HepG2 (cell line): ENCODE results near the gene KCNIP3. TPM values are rescaled to one million over a fixed set of nuclear protein-coding genes. Genes with fewer than 3 reads are reported as not detected.
A peak's percentile ranks its signal among the peaks of the same experiment; 100 is the strongest.

ENCODE experiments used
- ATAD3A ChIP-seq: sonication (generic); formaldehyde crosslinking; IDR thresholded peaks from 2 replicates; pipeline ENCODE4 v1.4.0; 2020; ENCODE audit warnings: missing genetic modification reagents
- CEBPG ChIP-seq: IDR thresholded peaks from 2 replicates; pipeline ENCODE4 v1.6.1; 2016
- DPF2 ChIP-seq: sonication (generic); formaldehyde crosslinking; IDR thresholded peaks from 2 replicates; pipeline ENCODE4 v1.4.0; 2020; ENCODE audit warnings: mild to moderate bottlenecking, low read depth, missing genetic modification reagents, borderline replicate concordance
- DR1 ChIP-seq: sonication (generic); formaldehyde crosslinking; IDR thresholded peaks from 2 replicates; pipeline ENCODE4 v1.8.0; 2021; ENCODE audit warnings: mild to moderate bottlenecking, missing genetic modification reagents, inconsistent platforms
- FOXK2 ChIP-seq: fragments of 450-650 bp; IDR thresholded peaks from 2 replicates; pipeline ENCODE4 v1.6.1; 2016
- HNRNPLL ChIP-seq: fragments of 200-400 bp; formaldehyde crosslinking; IDR thresholded peaks from 2 replicates; pipeline ENCODE4 v1.6.1; 2017; ENCODE audit warnings: mild to moderate bottlenecking, low read depth, low read length; ENCODE audit not compliant: poor library complexity, severe bottlenecking
- IRF2 ChIP-seq: IDR thresholded peaks from 2 replicates; pipeline ENCODE4 v1.6.1; 2018; ENCODE audit warnings: missing genetic modification reagents, missing compliant biosample characterization
- MBNL3 ChIP-seq: fragments of 250-450 bp; sonication (Bioruptor Pico); conservative IDR thresholded peaks from 2 replicates; pipeline ENCODE4 v1.8.0; 2022; ENCODE audit warnings: mild to moderate bottlenecking, inconsistent platforms
- TCF7 ChIP-seq: sonication (generic); IDR thresholded peaks from 2 replicates; pipeline ENCODE4 v1.6.1; 2016; ENCODE audit warnings: antibody characterized with exemption, low read depth
- ZFP41 ChIP-seq: sonication (generic); formaldehyde crosslinking; IDR thresholded peaks from 2 replicates; pipeline ENCODE4 v1.4.0; 2020; ENCODE audit warnings: mild to moderate bottlenecking, missing genetic modification reagents, borderline replicate concordance
- ZKSCAN1 ChIP-seq: fragments of 150-350 bp; IDR thresholded peaks from 2 replicates; pipeline ENCODE4 v1.6.1; 2014; ENCODE audit warnings: low read length
- ZNF160 ChIP-seq: sonication (generic); formaldehyde crosslinking; IDR thresholded peaks from 2 replicates; pipeline ENCODE4 v1.8.0; 2022; ENCODE audit warnings: mild to moderate bottlenecking, inconsistent platforms, missing genetic modification reagents
- ZNF24 ChIP-seq: fragments of 450-650 bp; IDR thresholded peaks from 2 replicates; pipeline ENCODE4 v1.6.1; 2017; ENCODE audit warnings: antibody characterized with exemption, mild to moderate bottlenecking
- ZNF329 ChIP-seq: sonication (generic); formaldehyde crosslinking; IDR thresholded peaks from 2 replicates; pipeline ENCODE4 v1.9.0; 2021; ENCODE audit warnings: low read depth, mild to moderate bottlenecking, missing genetic modification reagents
- ZNF354B ChIP-seq: sonication (generic); formaldehyde crosslinking; IDR thresholded peaks from 2 replicates; pipeline ENCODE4 v1.8.0; 2022; ENCODE audit warnings: mild to moderate bottlenecking, missing genetic modification reagents
- ZNF572 ChIP-seq: sonication (generic); formaldehyde crosslinking; IDR thresholded peaks from 2 replicates; pipeline ENCODE4 v1.5.1; 2020; ENCODE audit warnings: mild to moderate bottlenecking, missing genetic modification reagents
- ZNF629 ChIP-seq: sonication (generic); formaldehyde crosslinking; conservative IDR thresholded peaks from 2 replicates; pipeline ENCODE4 v1.5.0; 2020; ENCODE audit warnings: missing genetic modification reagents
- ZNF674 ChIP-seq: sonication (generic); formaldehyde crosslinking; IDR thresholded peaks from 2 replicates; pipeline ENCODE4 v1.5.0; 2020; ENCODE audit warnings: low read depth, mild to moderate bottlenecking, missing genetic modification reagents
- polyA plus RNA-seq, 8 experiments: library from polyadenylated mRNA; depleted of rRNA in 3 of 8; stranded (reverse) in 7 of 8; unstranded in 1 of 8; fragments of >200 nt; fragmentation: Illumina TruSeq in 4 of 8; extraction: Trizol in 4 of 8; gene quantifications; 2 replicates each; pipeline versions ENCODE4 v1.2.1 to v1.2.3, GENCODE V29; 2011 to 2016; ENCODE audit warnings: low read depth in 4 of 8, missing spikeins in 1 of 8, mixed read lengths in 1 of 8; ENCODE audit not compliant: insufficient read depth in 1 of 8
- total RNA-seq, 5 experiments: library from RNA; depleted of rRNA; stranded (reverse); fragments of >200 nt; fragmentation: Illumina TruSeq; extraction: Trizol; gene quantifications; 2 replicates each; pipeline ENCODE4 v1.2.3, GENCODE V29; 2016; ENCODE audit warnings: low read depth in 1 of 5
- TF ChIP-seq, protein P1 (sequence below): sonication (generic); formaldehyde crosslinking; IDR thresholded peaks from 2 replicates; pipeline ENCODE4 v1.8.1; 2023; ENCODE audit warnings: mild to moderate bottlenecking, missing genetic modification reagents
- TF ChIP-seq, protein P2 (sequence below): IDR thresholded peaks from 2 replicates; pipeline ENCODE4 v1.6.1; 2016; ENCODE audit warnings: low read depth
- TF ChIP-seq, protein P3 (sequence below): sonication (generic); formaldehyde crosslinking; IDR thresholded peaks from 2 replicates; pipeline ENCODE4 v1.4.0; 2020; ENCODE audit warnings: mild to moderate bottlenecking, low read depth, missing genetic modification reagents
- TF ChIP-seq, protein P4 (sequence below): sonication (generic); formaldehyde crosslinking; IDR thresholded peaks from 2 replicates; pipeline ENCODE4 v1.4.0; 2020; ENCODE audit warnings: low read depth, missing genetic modification reagents

KCNIP3 gene
- total and polyA plus RNA-seq, 2 of the 13 experiments (the other 11 are each of a cell fraction or from before 2014, with no cell fraction given): not detected

DNA sequence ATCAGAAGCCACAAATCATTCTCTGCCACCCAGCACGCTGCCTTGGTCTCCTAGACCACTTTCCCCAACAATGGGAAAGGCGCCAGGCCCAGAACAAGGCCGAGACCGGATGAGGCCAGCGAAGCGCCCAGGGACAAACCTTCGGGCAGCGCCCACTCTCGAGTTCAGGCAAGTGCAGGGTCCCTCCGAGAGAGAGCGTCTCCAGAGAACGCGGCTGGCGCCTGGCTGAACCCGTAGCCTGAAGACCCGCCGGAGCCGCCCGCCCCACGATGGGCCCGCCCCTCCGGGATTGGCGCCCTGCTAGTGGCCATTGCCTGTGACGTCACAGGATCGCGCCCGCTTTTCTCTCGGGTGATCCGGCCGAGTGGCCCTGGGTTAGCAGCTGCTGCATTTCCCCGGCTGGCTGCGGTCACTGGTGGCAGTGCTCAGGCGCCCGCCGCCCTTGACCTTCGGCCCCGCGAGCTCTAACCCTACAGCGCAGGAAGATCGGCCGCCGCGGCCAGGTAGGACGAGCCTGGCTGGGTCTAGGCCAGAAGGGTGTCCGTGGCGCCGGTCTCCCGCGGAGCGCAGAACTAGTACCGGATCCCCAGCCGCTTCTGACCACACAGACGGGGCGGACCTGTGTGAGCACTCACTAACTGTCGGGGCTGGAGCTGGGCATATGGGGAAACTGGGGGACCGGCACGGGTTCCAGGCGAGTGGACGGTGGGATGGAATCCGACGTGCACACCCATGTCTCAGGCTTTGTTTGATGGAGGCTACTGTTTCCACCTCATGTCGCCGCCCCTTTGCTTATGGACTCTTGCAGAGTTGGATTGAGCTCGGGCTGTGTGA is 105.4 kb downstream of the KCNIP3 start, which contains the start of gene FAHD2A (continued):
- TF ChIP-seq FOXK2 (no peak), MBNL3 (CRISPR knock-in tag) (no peak), ZNF354B (CRISPR knock-in tag) (0 out of 2 replicates have a peak, but pooled peaks have one; percentile 45), DR1 (CRISPR knock-in tag) (peak; percentile 80), ATAD3A (CRISPR knock-in tag) (no peak), HNRNPLL (peak; percentile 72), ZNF160 (CRISPR knock-in tag) (peak; percentile 74), ZNF24 (no peak), ZFP41 (CRISPR knock-in tag) (no peak; the same call in 1 of the 2 replicates), ZNF329 (CRISPR knock-in tag) (peak; percentile 27; the same call in 1 of the 2 replicates), ZNF674 (0 out of 2 replicates have a peak, but pooled peaks have one; percentile 53), TCF7 (no peak), IRF2 (CRISPR knock-in tag) (peak; percentile 50), CEBPG (CRISPR knock-in tag) (no peak), ZNF629 (CRISPR knock-in tag) (peak; percentile 13; the same call in 1 of the 2 replicates), ZKSCAN1 (no peak), ZNF572 (CRISPR knock-in tag) (peak; percentile 93), DPF2 (no peak; the same call in 1 of the 2 replicates)
- TF ChIP-seq, protein P1, sequence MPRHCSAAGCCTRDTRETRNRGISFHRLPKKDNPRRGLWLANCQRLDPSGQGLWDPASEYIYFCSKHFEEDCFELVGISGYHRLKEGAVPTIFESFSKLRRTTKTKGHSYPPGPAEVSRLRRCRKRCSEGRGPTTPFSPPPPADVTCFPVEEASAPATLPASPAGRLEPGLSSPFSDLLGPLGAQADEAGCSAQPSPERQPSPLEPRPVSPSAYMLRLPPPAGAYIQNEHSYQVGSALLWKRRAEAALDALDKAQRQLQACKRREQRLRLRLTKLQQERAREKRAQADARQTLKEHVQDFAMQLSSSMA (CRISPR knock-in tag): no peak
- TF ChIP-seq, protein P2, sequence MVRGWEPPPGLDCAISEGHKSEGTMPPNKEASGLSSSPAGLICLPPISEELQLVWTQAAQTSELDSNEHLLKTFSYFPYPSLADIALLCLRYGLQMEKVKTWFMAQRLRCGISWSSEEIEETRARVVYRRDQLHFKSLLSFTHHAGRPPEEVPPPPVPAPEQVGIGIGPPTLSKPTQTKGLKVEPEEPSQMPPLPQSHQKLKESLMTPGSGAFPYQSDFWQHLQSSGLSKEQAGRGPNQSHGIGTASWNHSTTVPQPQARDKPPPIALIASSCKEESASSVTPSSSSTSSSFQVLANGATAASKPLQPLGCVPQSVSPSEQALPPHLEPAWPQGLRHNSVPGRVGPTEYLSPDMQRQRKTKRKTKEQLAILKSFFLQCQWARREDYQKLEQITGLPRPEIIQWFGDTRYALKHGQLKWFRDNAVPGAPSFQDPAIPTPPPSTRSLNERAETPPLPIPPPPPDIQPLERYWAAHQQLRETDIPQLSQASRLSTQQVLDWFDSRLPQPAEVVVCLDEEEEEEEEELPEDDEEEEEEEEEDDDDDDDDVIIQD (CRISPR knock-in tag): peak; percentile 54; the same call in 1 of the 2 replicates
- TF ChIP-seq, protein P3, sequence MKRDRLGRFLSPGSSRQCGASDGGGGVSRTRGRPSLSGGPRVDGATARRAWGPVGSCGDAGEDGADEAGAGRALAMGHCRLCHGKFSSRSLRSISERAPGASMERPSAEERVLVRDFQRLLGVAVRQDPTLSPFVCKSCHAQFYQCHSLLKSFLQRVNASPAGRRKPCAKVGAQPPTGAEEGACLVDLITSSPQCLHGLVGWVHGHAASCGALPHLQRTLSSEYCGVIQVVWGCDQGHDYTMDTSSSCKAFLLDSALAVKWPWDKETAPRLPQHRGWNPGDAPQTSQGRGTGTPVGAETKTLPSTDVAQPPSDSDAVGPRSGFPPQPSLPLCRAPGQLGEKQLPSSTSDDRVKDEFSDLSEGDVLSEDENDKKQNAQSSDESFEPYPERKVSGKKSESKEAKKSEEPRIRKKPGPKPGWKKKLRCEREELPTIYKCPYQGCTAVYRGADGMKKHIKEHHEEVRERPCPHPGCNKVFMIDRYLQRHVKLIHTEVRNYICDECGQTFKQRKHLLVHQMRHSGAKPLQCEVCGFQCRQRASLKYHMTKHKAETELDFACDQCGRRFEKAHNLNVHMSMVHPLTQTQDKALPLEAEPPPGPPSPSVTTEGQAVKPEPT (CRISPR knock-in tag): peak; percentile 36; the same call in 1 of the 2 replicates
- TF ChIP-seq, protein P4, sequence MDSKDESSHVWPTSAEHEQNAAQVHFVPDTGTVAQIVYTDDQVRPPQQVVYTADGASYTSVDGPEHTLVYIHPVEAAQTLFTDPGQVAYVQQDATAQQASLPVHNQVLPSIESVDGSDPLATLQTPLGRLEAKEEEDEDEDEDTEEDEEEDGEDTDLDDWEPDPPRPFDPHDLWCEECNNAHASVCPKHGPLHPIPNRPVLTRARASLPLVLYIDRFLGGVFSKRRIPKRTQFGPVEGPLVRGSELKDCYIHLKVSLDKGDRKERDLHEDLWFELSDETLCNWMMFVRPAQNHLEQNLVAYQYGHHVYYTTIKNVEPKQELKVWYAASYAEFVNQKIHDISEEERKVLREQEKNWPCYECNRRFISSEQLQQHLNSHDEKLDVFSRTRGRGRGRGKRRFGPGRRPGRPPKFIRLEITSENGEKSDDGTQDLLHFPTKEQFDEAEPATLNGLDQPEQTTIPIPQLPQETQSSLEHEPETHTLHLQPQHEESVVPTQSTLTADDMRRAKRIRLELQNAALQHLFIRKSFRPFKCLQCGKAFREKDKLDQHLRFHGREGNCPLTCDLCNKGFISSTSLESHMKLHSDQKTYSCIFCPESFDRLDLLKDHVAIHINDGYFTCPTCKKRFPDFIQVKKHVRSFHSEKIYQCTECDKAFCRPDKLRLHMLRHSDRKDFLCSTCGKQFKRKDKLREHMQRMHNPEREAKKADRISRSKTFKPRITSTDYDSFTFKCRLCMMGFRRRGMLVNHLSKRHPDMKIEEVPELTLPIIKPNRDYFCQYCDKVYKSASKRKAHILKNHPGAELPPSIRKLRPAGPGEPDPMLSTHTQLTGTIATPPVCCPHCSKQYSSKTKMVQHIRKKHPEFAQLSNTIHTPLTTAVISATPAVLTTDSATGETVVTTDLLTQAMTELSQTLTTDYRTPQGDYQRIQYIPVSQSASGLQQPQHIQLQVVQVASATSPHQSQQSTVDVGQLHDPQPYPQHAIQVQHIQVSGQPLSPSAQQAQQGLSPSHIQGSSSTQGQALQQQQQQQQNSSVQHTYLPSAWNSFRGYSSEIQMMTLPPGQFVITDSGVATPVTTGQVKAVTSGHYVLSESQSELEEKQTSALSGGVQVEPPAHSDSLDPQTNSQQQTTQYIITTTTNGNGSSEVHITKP (CRISPR knock-in tag): no peak
